ENCODE results near the gene CARD14. TPM values are rescaled to one million over a fixed set of nuclear protein-coding genes. Genes with fewer than 3 reads are reported as not detected.
"Not testable (repeated sequence)": the region's sequence is repeated elsewhere in the genome, so short reads cannot be mapped to it uniquely, and the experiment has no call there.

The CARD14 gene
- total RNA-seq, 3 donors from 2014 or later (not counting 1 experiment from before 2014, with no cell fraction given) = 0.12 to 0.38 TPM; not detected in 1

DNA sequence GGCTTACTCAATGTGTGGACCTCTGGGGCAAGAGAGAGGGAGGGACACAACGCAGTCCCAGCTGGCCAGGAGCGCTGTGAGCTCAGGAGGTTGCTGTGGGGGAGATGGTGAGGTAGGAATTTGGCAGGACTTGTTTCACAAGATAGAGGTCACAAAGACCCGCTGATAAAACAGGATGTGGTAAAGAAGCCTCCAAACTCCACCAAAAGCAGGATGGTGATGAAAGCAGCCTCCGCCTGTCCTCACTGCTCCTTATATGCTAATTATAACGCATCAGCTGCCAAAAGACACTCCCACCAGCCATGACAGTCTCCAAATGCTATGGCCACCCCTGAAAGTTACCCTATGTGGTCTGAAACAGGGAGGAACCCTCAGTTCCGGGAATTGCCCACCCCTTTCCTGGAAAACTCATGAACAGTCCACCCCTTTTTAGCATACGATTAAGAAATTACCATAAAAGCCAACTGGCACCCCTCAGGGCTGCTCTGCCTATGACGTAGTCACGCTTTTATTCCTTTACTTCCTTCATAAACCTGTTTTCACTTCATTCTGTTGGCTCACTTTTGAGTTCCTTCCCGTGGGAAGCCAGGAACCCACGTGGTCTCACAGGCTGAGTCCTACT, 17.6 kb upstream of the CARD14 start:
- no peak for ATAC-seq
- Mint-ChIP-seq H3K4me1 (peaks cover 10 to 16% of the 10 kb centered on the region in 2 donors), H3K4me3 (no peak overlapping the region), H3K9me3 (peaks cover 2 to 3% of the 10 kb centered on the region in 2 donors), H3K36me3 (peaks cover 7% of the 10 kb centered on the region), H3K27ac (peak overlapping the region in 1 of 2 donors; percentile 35), H3K27me3 (ENCODE audit: low read depth in 2 of 2) (no peaks in the 10 kb centered on the region)
- no peaks in the 10 kb centered on the region for H3K27me3 ChIP-seq (ENCODE audit: control insufficient read depth, insufficient read depth, low read length)
- no peak overlapping the region for H3K4me3 ChIP-seq (ENCODE audit: low read length)
- DNase-seq = no peak
- no peaks in the 10 kb centered on the region for H3K36me3 ChIP-seq (ENCODE audit: control insufficient read depth, insufficient read depth, low read length)
- 65% methylated on average over 11 of the region's 11 CpGs for WGBS (ENCODE audit: insufficient coverage)
- TF ChIP-seq, protein P1, sequence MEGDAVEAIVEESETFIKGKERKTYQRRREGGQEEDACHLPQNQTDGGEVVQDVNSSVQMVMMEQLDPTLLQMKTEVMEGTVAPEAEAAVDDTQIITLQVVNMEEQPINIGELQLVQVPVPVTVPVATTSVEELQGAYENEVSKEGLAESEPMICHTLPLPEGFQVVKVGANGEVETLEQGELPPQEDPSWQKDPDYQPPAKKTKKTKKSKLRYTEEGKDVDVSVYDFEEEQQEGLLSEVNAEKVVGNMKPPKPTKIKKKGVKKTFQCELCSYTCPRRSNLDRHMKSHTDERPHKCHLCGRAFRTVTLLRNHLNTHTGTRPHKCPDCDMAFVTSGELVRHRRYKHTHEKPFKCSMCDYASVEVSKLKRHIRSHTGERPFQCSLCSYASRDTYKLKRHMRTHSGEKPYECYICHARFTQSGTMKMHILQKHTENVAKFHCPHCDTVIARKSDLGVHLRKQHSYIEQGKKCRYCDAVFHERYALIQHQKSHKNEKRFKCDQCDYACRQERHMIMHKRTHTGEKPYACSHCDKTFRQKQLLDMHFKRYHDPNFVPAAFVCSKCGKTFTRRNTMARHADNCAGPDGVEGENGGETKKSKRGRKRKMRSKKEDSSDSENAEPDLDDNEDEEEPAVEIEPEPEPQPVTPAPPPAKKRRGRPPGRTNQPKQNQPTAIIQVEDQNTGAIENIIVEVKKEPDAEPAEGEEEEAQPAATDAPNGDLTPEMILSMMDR (IDR thresholded peaks at IDR 0.05) = no peak
- intact Hi-C loops (cut with micrococcal nuclease) = no loop called here
- H3K27ac ChIP-seq (ENCODE audit: low read length) = no peak overlapping the region
- peaks cover 14% of the 10 kb centered on the region for H3K9me3 ChIP-seq (ENCODE audit: control insufficient read depth, insufficient read depth, low read length)
- peaks cover 15% of the 10 kb centered on the region for H3K4me1 ChIP-seq (ENCODE audit: control insufficient read depth, insufficient read depth, low read length)

DNA sequence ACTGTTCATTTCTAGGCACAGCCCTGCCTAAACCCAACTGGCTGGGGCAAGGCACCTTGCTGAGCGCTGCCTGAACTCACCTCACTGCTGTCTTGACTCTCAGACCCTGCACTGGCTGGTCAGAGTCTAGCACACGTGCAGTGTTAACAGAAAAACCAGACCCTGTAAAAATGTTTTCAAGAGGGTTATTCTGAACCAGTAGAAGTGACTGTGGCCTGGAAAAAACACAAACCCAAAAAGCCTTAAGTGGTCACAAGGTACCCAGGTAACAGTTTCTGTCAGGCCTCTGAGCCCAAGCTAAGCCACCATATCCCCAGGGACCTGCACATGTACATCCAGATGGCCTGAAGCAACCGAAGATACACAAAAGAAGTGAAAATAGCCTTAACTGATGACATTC, 16.8 kb upstream of the CARD14 start:
- no peak for DNase-seq
- H3K27ac ChIP-seq (ENCODE audit: low read length) = no peak overlapping the region

DNA sequence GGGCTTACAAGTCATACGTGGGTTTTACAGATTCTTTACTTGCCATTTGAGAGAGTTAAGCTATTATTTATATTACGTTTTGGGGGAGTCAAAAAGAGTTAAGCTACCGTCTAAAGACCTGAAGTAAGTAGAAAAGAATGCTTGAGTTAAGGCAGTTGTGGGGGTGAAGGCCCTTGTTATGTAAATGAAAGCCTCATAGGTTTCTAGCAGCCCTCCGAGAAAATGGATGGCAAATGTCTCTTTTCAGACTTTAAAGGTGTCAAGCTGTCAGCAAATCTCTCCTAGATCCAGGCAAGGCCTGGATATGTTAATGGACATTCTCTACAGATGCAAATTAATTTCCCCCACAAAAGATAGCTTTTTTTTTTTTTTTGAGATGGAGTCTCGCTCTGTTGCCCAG, 15.7 kb upstream of the CARD14 start:
- no peak overlapping the region for H3K27ac Mint-ChIP-seq
- H3K36me3 Mint-ChIP-seq = peaks cover 7% of the 10 kb centered on the region
- no peak for ATAC-seq
- H3K9me3 ChIP-seq (ENCODE audit: control insufficient read depth, insufficient read depth, low read length) = peaks cover 14% of the 10 kb centered on the region
- DNase-seq = no peak
- H3K4me1 Mint-ChIP-seq = peaks cover 8 to 10% of the 10 kb centered on the region in 2 donors
- peaks cover 2 to 3% of the 10 kb centered on the region in 2 donors for H3K9me3 Mint-ChIP-seq
- intact Hi-C loops (cut with micrococcal nuclease) = no loop called here
- no peak overlapping the region for H3K27ac ChIP-seq (ENCODE audit: low read length)
- TF ChIP-seq, protein P1 (IDR thresholded peaks at IDR 0.05) = no peak
- no peak overlapping the region for H3K4me3 Mint-ChIP-seq
- no peak overlapping the region for H3K4me3 ChIP-seq (ENCODE audit: low read length)
- H3K27me3 ChIP-seq (ENCODE audit: control insufficient read depth, insufficient read depth, low read length) = no peaks in the 10 kb centered on the region
- peaks cover 0 to 3% of the 10 kb centered on the region in 2 donors for H3K27me3 Mint-ChIP-seq (ENCODE audit: low read depth in 2 of 2)
- 94% methylated on average over 4 of the region's 5 CpGs for WGBS (ENCODE audit: insufficient coverage)
- H3K4me1 ChIP-seq (ENCODE audit: control insufficient read depth, insufficient read depth, low read length) = peaks cover 6% of the 10 kb centered on the region
- H3K36me3 ChIP-seq (ENCODE audit: control insufficient read depth, insufficient read depth, low read length) = no peaks in the 10 kb centered on the region

More for the DNA sequence above, 16.8 kb upstream of the CARD14 start:
- no peaks in the 10 kb centered on the region for H3K27me3 ChIP-seq (ENCODE audit: control insufficient read depth, insufficient read depth, low read length)
- ATAC-seq = no peak
- H3K36me3 Mint-ChIP-seq = peaks cover 7% of the 10 kb centered on the region
- WGBS (ENCODE audit: insufficient coverage) = 70% methylated on average over 3 of the region's 3 CpGs
- peaks cover 14% of the 10 kb centered on the region for H3K9me3 ChIP-seq (ENCODE audit: control insufficient read depth, insufficient read depth, low read length)
- H3K27me3 Mint-ChIP-seq (ENCODE audit: low read depth in 2 of 2) = no peaks in the 10 kb centered on the region
- TF ChIP-seq, protein P1 (IDR thresholded peaks at IDR 0.05) = no peak
- no peak overlapping the region for H3K4me3 ChIP-seq (ENCODE audit: low read length)
- H3K9me3 Mint-ChIP-seq = peaks cover 2 to 3% of the 10 kb centered on the region in 2 donors
- peaks cover 10% of the 10 kb centered on the region for H3K4me1 ChIP-seq (ENCODE audit: control insufficient read depth, insufficient read depth, low read length)
- no peaks in the 10 kb centered on the region for H3K36me3 ChIP-seq (ENCODE audit: control insufficient read depth, insufficient read depth, low read length)
- no peak overlapping the region for H3K27ac Mint-ChIP-seq
- intact Hi-C loops (cut with micrococcal nuclease) = no loop called here
- no peak overlapping the region for H3K4me3 Mint-ChIP-seq
- H3K4me1 Mint-ChIP-seq = peaks cover 8 to 13% of the 10 kb centered on the region in 2 donors

DNA sequence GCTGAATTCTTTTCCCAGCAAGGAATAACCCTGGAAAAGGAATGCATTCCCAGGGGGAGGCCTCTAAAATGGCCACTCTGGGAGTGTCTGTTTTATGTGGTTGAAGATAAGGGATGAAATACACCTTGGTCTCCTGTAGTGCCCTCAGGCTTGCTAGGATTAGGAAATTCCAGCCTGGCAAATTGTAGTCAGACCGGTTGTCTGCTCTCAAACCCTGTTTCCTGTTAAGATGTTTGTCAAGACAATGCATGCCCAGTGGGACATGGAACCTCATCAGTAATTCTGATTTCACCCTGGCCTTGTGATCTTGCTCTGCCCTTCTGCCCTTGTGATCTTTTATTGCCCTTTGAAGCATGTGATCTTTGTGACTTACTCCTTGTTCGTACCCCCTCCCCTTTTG, 14.2 kb upstream of the CARD14 start:
- H3K27ac ChIP-seq (ENCODE audit: low read length); ATAC-seq; intact Hi-C loops (cut with micrococcal nuclease); DNase-seq; H3K4me1 ChIP-seq (ENCODE audit: control insufficient read depth, insufficient read depth, low read length); H3K9me3 Mint-ChIP-seq; H3K36me3 Mint-ChIP-seq; H3K4me3 ChIP-seq (ENCODE audit: low read length); H3K27me3 ChIP-seq (ENCODE audit: control insufficient read depth, insufficient read depth, low read length); H3K4me3 Mint-ChIP-seq; H3K36me3 ChIP-seq (ENCODE audit: control insufficient read depth, insufficient read depth, low read length); H3K27ac Mint-ChIP-seq: not testable (repeated sequence)
- H3K9me3 ChIP-seq (ENCODE audit: control insufficient read depth, insufficient read depth, low read length) = peaks cover 14% of the 10 kb centered on the region
- Mint-ChIP-seq H3K4me1 (peaks cover 11 to 13% of the 10 kb centered on the region in 2 donors), H3K27me3 (ENCODE audit: low read depth in 2 of 2) (peaks cover 8 to 13% of the 10 kb centered on the region in 2 donors)
- 67% methylated on average over 2 of the region's 2 CpGs for WGBS (ENCODE audit: insufficient coverage)
